NCI-H1417 treated with DMSO at 0.1 percent for 48 hours (cell line): ENCODE data around the gene LUZP1.

Experiments used
- DNase-seq: peaks from one replicate; lab custom pipeline; 2025; lab: John Stamatoyannopoulos, UW

The LUZP1 gene

DNA sequence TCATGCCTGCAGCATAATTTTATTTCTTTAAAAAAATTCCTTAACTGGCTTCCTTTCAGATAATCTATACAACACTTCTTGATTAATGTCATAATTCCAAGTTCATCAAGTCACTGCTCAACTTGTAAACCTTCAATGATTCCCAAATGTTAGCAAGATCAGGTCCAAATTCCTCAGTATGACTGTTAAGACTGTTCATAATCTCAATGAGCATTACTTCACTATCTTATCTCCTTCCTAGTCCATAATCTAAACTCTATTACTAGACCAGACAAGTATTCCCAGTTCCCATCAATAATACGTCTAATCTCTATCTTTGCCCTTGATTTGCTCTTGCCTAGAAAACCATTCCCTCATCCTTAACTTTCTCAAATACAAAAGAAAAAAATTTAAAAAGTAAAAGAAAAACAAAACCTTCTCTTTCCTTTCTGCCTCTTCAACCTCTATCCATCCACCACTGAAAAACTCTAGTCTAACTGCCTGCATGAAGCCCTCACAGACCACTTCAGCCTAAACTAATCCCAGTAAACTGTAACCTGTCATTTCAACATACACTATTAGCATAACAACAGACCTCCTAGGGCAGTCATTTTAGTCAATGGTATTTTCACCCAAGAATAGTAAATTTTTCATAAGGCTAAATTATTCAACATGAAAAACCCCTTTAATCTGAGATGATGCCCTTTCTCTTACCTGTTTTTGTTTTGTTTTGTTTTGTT is 15.5 kb downstream of the LUZP1 start:
- no peak for DNase-seq

DNA sequence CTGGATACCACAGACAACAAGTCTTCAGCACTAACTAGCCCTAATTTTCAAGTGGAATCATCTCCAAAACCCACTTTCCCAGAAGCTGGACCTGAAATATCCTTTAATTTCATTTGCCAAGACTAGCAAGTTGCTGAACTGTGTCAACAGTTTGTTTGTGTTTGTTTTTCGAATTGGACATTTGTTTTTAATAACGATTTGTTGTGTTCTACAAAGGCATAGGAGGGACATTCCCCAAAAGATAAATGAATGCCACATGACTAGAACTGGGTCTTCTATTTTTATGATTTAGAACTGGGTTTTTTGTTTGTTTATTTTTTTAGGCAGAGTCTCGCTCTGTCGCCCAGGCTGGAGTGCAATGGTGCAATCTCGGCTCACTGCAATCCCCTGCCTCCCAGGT is 17.9 kb downstream of the LUZP1 start:
- DNase-seq = no peak

DNA sequence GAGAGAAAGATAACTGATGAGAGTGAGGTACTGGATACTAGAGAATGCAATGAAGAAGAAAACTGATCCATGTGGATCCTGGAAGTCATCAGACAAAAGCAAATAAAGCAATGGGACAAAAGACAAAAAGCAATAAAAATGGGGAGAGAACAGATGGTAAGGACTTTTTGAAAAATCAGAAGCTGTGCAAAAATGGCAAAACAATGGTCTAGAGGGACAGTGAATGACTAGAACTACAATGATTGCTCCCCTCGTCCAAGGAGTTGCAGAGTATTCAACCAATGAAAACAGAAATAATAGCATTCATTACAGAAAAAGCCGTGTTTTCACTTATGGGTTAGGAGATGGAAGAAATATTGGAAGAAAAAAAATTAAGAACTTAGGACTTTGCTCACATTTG is 18.5 kb downstream of the LUZP1 start:
- DNase-seq = no peak

DNA sequence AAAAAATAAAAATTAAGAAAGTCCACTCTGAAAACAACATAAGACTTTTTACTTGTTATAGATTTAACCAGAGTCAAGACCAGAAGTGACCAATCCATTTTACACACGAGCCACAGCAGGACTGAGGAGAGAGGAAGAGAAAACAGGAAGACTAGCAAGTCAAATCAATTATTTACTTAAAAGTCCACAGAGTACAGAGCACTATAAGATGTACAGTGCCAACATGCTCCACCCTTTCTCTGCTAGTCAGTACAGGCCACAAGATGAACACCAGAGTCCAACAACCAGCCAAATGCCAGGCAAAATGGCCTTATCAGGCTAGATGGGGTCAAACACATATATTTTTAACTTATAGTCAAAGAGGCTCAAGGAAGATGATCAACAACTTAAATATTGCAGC is 19.5 kb downstream of the LUZP1 start:
- no peak for DNase-seq

DNA sequence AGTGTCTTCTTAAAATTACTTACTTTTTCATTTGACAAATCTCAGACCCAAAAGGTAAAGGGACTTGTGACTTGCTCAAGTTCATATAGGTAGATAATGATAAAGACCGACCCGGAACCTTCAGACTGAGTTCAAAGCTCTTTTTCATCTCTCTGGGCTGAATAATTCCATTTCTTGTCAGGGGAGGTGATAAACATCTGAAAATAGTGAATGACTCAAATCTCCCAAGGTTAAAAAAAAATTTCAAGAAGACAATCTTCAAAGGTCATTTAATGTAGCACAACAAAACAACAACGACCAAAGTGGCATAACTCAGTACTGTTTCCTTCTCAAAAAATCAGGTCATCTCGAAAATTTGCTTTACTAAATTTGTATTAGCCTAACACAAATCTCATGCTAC is 20.6 kb downstream of the LUZP1 start:
- no peak for DNase-seq

DNA sequence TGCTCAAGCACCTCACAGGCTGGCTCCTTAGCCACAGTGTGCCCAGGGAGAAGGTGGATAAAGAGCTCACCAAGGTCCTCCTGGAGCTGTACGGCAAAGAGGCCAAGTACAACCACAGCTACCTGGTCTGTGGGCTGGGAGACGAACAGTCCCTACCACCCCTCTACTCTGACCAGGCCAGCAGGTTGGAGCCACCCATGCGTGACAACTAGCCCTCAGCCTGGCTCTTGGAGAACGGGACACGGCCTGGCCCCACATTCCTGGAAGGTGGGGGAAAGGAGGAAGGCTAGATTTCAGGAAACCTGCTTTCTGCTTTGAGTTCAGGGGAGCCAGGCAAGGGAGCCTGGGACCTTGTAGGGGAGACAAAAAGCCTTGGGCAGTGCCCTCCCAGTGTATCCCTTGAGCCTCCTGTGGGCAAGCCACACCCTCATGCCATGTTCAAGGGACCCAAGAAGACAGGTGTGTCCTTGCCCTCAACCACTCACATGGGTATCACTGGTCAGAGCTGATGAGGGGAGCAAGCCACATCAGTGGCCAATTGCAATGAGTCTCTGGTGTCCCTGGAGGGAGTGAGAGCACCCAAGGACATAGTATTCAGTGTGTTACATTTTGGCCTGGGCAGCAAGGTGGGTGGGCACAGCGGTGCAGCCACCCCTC is 27.6 kb downstream of the LUZP1 start:
- DNase-seq = no peak

DNA sequence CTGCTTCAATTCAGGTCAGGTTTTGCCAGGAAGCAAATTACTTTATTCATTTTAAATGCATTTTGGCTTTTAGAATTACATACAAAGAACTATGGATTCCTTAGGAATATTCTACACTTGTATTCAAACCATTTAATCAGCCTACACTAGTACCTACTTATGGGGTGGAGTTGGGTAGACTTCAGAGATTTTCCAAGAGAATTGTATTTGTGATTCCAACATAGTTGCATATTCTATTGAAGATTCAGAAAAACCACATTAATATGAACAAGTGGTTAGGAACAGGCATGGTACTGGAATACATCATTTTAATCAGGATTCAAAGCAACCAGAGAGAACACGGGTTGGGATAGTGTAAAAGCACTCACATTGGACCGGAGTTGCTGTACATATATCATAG is 33.4 kb downstream of the LUZP1 start:
- DNase-seq = no peak

DNA sequence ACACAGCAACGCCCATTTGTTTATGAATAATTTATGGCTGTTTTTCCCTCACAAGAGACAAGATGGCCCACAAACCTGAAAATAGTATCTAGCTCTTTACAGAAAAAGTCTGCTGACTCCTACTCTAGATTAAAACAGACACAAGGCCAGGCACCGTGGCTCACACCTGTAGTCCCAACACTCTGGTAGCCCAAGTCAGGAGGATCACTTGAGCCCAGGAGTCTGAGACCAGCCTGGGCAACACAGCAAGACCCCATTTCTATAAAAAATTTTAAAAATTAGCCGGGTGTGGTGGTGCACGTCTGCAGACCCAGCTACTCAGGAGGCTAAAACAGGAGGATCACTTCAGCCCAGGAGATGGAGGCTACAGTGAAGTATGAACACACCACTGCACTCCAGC is 34.6 kb downstream of the LUZP1 start:
- no peak for DNase-seq

DNA sequence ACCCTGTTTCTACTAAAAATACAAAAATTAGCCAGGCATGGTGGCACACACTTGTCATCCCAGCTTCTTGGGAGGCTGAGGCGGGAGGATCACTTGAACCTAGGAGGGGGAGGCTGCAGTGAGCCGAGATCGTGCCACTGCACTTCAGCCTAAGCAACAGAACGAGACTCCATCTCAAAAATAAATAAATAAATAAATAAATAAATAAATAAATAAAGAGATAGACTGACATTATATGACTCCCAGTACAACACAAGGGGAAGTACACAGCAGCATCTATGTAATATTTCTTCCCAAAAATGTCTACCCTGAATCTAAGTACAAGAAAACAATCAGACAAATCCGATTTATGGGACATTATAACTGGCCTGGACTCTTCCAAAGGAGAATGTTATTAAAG is 35.1 kb downstream of the LUZP1 start:
- DNase-seq = no peak

DNA sequence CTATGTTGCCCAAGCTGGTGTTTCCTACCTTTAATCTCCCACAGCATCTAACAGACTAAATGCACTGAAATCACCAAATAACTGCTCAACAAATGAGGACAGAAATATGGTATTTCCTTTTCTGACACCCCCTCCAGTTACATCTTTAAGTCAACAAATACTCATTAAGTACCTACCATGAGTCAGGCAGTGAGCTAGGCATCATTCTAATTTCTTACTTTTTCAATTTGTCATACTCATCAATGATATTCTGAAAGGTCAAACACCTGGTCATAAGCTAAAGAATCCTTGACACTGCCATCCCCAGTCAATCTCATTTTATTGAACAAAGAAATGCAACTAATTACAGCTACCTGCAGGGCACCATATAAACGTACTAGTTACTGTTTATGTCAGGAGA is 36.6 kb downstream of the LUZP1 start:
- DNase-seq = no peak

DNA sequence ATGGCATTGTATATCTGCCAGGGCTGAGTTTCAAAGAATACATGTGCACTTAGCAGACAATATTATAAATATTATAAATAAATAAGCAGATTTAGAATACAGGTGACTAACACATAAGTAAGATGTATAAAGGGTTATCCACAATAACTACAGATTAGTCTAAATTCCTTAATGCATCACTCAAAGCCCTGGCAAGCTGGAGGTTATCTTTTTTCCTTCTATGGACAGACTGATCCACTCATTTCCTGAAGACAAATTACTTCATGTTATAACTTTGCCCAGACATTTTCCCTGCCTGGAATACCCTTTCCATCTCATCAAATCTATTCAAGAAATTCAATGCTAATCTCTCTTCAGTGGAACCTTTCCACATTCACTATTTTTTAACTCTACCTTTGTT is 38.8 kb downstream of the LUZP1 start:
- DNase-seq = no peak

DNA sequence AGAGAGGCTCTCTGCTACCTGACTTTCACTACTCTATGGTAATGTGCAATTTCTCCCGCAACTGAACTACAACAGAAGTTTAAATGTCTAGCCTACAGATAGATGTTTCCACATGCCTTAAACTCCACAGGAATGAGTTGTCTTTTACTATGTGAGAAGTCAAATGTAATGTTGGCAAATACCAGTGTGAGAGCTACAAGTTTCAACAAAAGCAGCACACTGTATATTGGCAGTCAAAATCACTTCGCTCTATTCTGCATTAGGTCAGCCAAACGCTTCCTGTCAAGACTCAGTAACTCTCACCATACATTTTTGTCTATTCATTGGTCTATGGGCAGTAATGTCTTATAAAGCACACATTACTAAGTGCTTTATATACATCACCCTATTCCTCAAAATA is 41.9 kb downstream of the LUZP1 start:
- no peak for DNase-seq

DNA sequence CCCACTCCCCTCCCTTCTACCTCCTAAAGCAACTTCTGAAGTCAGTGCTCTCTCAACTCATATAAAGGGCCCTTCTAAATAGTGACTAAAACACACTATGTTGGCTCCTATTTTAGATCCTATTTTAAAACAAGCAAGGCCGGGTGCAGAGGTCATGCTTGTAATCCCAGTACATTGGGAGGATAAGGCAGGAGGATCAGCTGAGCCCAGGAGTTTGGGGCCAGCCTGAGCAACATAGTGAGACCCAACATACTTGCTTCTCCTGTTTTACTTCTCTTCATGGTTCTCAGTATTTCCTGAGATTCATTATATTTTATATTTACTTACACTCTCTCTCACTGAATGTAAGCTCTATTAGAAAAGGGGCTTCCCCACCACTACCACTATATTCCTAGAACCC is 42.5 kb downstream of the LUZP1 start:
- no peak for DNase-seq

DNA sequence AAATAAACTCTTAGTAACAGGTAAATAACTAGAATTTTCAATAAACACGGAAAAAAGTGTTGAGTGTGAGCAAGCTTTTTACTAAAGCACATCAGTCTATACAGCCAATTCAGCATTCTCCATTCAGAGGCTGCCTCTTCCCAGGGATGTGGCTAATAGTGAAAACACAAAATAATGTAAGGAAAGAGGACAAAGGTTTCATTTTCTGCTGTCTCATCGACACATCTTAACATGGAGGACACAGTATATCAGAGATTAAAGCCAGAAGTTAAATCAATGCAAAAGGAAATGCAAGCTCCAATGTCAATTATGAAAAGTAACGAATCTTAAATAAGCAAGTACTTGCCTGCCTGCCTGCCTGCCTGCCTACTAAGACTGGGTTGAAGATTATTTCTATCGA is 43.2 kb downstream of the LUZP1 start:
- no peak for DNase-seq

DNA sequence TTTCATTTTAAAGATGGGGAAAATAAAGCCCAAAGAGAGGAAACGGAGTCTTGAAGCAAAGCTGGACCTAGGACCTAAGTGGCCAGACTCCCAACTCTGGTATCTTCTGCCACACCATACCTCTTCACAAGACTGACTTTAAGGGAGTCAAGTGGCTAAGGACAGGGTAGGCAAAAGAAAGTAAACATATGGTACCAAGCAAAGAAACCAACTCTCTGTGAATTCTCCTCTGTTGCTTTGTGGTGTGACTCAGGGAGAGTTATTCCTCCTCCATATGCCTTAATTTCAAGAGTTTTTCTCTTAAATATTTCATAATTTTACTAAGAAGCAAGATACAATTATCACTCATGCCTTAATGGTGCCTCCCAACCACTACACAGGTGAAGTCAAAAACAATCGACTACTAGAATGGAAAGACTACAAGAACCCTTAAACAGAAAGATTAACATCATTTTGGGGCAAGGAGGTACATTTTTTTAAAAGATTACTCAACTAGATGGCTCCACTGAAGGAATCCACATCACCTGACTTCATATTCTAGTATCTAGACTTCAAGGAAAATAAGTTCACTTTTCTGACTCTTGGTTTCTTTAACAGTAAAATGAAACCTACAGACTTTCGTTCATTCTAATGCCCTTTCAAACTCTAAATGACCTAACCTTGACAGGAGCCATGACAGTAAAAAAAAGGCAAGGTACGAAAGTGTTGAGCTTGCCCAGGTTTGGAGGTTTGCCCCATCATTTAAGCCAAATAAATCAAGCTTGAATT is 44.2 kb downstream of the LUZP1 start:
- DNase-seq = no peak

DNA sequence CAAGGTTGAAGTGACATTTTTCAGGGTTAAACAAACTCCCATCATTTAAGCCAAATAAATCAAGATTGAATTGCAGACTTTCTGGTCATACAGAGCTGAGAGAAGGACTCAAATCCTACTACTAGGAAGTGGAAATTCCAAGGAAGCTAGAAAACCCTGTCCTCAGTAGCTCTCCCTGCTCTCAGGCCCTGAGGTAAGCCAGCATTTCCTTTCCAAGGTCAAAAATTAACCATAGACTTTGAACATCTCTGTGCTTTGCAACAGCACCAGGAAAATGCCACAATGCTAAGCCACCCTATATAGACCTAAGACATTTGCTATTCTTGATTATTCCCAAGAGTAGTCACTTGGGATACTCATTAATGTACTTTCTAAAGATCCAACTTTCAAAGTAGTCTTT is 45.1 kb downstream of the LUZP1 start:
- no peak for DNase-seq

DNA sequence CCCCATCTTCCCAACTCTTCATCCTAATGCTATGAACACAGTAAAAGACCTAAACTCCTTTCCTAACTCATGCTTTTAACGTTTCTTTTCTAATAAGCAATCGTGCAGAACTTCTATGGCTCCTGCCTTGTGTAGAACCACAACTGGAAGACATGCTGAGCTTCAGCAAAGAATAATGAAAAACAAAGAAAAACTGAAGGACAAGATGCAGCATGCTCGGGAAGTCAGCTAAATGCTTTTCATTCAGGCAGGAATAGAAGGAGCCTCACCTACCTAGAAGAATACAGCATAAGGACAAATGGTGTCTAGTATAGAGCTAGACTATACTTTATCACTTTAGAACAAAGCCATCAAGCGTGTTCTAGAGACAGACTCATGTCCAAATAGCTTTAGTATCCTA is 45.9 kb downstream of the LUZP1 start:
- DNase-seq = no peak

DNA sequence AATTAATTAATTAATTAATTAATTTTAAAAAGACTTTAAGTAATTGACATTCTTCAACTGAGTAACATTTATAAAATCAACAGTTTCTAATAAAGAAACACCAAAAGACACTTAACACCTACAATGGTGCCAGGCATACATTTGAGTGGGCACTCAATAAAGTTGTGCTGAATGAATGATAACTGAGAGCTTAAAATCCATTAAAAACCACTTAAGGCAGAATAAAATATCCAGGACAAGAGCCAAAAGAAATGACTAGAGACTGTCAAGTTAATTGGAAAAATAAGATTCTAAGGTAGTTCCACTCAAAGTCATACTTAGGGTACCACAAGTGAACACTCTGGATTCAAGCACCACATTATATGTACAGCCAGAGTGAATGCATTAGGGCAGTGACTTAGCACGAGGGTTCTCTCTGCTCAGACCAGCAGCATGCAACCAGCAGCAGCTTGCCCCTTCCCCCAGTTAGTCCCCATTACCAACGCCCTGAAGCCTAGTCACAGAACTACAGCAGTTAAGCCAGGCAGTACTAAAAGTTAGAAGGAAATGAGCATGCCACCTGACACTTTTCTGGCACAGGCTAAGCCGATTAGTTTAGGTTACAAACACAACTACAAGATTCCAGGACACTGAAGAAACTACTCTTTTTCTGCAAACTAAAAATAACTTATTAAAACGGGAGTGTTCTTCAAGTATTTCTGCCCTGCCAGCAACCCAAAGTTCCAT is 46.5 kb downstream of the LUZP1 start:
- DNase-seq = no peak

DNA sequence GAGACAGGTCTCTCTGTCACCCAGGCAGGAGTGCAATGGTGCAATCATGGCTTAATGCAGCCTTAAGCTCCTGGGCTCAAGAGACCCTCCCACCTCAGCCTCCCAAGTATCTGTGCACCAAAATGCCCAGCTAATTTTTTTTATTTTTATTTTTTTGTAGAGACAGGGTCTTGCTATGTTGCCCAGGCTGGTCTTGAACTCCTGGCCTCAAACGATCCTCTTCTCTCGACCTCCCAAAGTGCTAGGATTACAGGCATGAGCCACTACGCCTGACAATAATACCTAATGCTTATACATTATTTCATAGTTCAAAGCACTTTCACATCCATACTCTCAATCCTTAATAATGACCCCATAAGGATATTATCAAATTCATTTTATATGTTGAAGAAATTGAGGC is 48.3 kb downstream of the LUZP1 start:
- DNase-seq = no peak

DNA sequence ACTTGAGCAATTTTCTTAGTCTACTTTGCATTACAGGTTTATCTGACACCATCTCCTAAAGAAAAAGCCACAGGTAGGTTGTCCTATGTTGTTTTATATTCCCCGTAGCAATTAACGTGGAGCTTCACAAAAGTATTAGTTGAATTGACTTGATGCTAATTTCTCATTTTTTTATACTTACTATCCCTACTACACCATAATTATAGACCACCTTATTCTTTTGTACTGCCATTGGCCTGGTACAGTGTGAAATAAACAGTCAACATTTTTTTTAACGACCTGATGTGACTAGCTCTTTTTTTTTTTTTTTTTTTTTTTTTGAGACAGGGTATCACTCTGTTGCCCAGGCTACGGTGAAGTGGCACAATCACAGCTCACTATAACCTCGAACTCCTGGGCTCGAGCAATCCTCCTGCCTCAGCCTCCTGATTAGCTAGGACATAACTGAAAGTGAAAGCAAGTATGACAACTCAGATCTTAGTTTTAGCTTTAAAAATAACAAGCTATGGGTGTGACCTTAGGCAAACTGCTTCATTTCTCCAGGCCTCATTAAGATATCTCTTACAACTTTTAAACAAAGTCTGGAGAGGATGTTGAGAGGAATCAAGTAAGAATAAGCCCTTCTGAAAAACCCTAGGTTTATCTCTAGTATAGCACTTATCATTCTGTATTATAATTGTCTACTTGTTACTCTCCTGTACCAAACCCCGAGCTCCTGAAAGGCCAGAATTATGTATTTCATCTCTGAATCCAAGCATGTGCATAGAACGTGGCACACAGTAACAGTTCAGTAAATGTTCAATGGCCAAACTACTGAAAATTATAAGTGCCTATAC is 49.5 kb downstream of the LUZP1 start:
- no peak for DNase-seq

DNA sequence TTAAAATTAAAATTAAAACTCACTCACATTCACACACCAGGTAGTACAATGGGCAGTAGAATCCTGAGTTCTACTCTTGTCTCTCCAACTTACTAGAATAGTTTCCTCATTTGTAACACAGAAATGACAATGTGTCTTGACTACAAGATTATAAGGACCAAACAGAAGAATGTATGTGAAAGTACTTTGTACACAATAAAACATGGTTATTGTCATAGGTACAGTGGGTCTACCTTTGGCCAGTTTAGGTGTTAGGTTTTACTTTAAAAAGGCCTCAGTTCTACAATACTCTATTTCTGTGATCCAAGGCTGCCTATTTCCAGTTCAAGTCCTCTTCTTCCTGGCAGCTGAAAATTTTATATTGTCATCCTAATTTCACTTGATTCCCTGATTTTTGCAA is 50.2 kb downstream of the LUZP1 start:
- DNase-seq = no peak
